A673 (cell line): ENCODE results near the gene MN1.

Experiments used
- CTCF ChIP-seq: fragments of 300-800, 200-600 bp; sonication (generic); conservative IDR thresholded peaks from 2 replicates; pipeline ENCODE4 v1.5.1; 2017; ENCODE audit warnings: low read depth, mild to moderate bottlenecking, antibody characterized with exemption, low read length, moderate library complexity, mixed read lengths
- EZH2 ChIP-seq: fragments of 200-600 bp; sonication (generic); IDR thresholded peaks from 2 replicates; pipeline ENCODE4 v1.6.1; 2017; ENCODE audit warnings: borderline replicate concordance, low read depth, mild to moderate bottlenecking, mixed read lengths, antibody characterized with exemption, low read length; ENCODE audit not compliant: poor library complexity, severe bottlenecking

- no peak for TF ChIP-seq EZH2
- TF ChIP-seq CTCF: no peak
These were observed 48.8 kb downstream of the MN1 start for GRCh38 chr22:27752771-27753170.
